Measurements from ENCODE around the gene NCEH1.
"Not testable (repeated sequence)": the region's sequence is repeated elsewhere in the genome, so short reads cannot be mapped to it uniquely, and the experiment has no call there.

The NCEH1 gene

GRCh38 chr3:172707967-172708366 is 2.9 kb downstream of the NCEH1 start:
- no peak for DNase-seq (ENCODE audit: low spot score)

- no peak for DNase-seq (ENCODE audit: low spot score)
Observed at GRCh38 chr3:172707030-172707429, 3.8 kb downstream of the NCEH1 start.

GRCh38 chr3:172705170-172705569 is 5.7 kb downstream of the NCEH1 start:
- DNase-seq (ENCODE audit: low spot score): no peak

GRCh38 chr3:172704001-172704400 is 6.9 kb downstream of the NCEH1 start:
- no peak for DNase-seq (ENCODE audit: low spot score)

GRCh38 chr3:172702731-172703130 is 8.1 kb downstream of the NCEH1 start:
- not testable (repeated sequence) for DNase-seq (ENCODE audit: low spot score)

- DNase-seq (ENCODE audit: low spot score): no peak
Observed at GRCh38 chr3:172702256-172702655, 8.6 kb downstream of the NCEH1 start.

GRCh38 chr3:172701751-172702150 is 9.1 kb downstream of the NCEH1 start:
- DNase-seq (ENCODE audit: low spot score): no peak

- DNase-seq (ENCODE audit: low spot score): no peak
Observed at GRCh38 chr3:172700936-172701455, 9.9 kb downstream of the NCEH1 start.

GRCh38 chr3:172700256-172700655 is 10.6 kb downstream of the NCEH1 start:
- DNase-seq (ENCODE audit: low spot score): no peak

- no peak for DNase-seq (ENCODE audit: low spot score)
Observed at GRCh38 chr3:172699031-172699430, 11.8 kb downstream of the NCEH1 start.

- DNase-seq (ENCODE audit: low spot score): no peak
Observed at GRCh38 chr3:172698631-172699030, 12.2 kb downstream of the NCEH1 start.

GRCh38 chr3:172697558-172697957 is 13.3 kb downstream of the NCEH1 start:
- no peak for DNase-seq (ENCODE audit: low spot score)

GRCh38 chr3:172696357-172696756 is 14.5 kb downstream of the NCEH1 start:
- DNase-seq (ENCODE audit: low spot score): no peak

GRCh38 chr3:172694573-172695246 is 16.2 kb downstream of the NCEH1 start:
- DNase-seq (ENCODE audit: low spot score): no peak

GRCh38 chr3:172692751-172693338 is 18.0 kb downstream of the NCEH1 start:
- DNase-seq (ENCODE audit: low spot score): peak; percentile 20

GRCh38 chr3:172690936-172691335 is 19.9 kb downstream of the NCEH1 start:
- no peak for DNase-seq (ENCODE audit: low spot score)

- DNase-seq (ENCODE audit: low spot score): no peak
Observed at GRCh38 chr3:172688588-172688987, 22.3 kb downstream of the NCEH1 start.

GRCh38 chr3:172687501-172687900 is 23.4 kb downstream of the NCEH1 start:
- DNase-seq (ENCODE audit: low spot score): no peak

GRCh38 chr3:172685331-172686214 is 25.3 kb downstream of the NCEH1 start:
- DNase-seq (ENCODE audit: low spot score): no peak

- no peak for DNase-seq (ENCODE audit: low spot score)
Observed at GRCh38 chr3:172680684-172681083, 30.2 kb downstream of the NCEH1 start.

GRCh38 chr3:172679599-172679998 is 31.3 kb downstream of the NCEH1 start:
- no peak for DNase-seq (ENCODE audit: low spot score)

- DNase-seq (ENCODE audit: low spot score): no peak
Observed at GRCh38 chr3:172678068-172678467, 32.8 kb downstream of the NCEH1 start.
